Activated CD8-positive, alpha-beta memory T cell treated with anti-CD3 and anti-CD28 coated beads for 36 hours (primary cell): ENCODE data around the gene ISM1. TPM values are rescaled to one million over a fixed set of nuclear protein-coding genes. Genes with fewer than 3 reads are reported as not detected.

Experiments used
- CTCF ChIA-PET: fragments of 350-600 bp; sonication (Branson Sonifier 250); formaldehyde crosslinking; loops from one replicate; lab custom pipeline; 2021; ENCODE audit warnings: antibody characterized with exemption; lab: Charles Lee
- POLR2A ChIA-PET: fragments of 350-600 bp; sonication (Branson Sonifier 250); formaldehyde crosslinking; loops from one replicate; lab custom pipeline; 2021; ENCODE audit warnings: antibody characterized with exemption; lab: Charles Lee
- total RNA-seq, 2 experiments: library from RNA; stranded (reverse); gene quantifications; one replicate each; pipeline ENCODE4 v1.2.3, GENCODE V29; 2021

Gene ISM1
- total RNA-seq, result 1 to 10 TPM; 1.9 to 2.5 TPM

DNA sequence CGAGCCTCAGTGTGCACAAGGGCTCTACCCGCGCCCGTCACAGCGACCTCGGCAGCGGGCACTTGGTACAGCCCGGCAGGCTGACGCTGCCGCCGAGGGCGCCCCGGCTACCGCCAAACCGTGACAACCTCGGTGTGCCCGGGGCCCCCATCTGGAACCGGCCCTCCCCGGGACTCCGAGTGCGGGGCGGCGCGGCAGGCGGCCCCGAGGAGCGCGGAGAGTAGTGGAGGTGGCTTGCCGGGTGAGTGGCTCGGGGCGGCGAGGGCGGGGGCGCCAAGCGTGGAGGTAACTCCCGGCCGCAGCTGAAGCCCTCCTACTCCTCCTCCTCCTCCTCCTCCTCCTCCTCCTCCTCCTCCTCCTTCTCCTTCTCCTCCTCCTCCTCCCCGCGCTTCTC, at the start of gene ISM1:
Gene ISM1 (plus strand): TSS at position 371 of the 394 bp plus-strand sequence. CDS start 503 bp downstream, outside the sequence.
- POLR2A ChIA-PET, result no interaction called here
- CTCF ChIA-PET, result no interaction called here

DNA sequence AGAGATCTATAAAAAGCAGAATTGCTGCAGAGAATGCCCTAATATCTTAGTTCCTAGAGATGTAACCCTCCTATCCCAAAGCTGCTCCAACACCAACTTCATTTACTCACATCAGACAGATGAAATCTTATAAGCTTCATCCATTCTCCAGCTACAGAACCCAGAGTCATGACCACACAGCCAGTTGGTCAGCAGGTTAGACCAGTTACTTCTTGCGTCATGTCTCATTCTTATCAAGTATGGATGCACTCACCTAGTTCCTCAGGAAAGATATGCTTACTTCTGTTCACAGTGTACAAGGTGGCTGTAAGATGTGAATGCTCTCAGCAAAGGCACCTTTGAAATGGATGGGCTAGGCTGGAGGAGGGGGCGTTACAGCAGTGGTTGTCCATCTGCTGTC, 47.9 kb upstream of the ISM1 start:
- ChIA-PET POLR2A (no interaction called here), CTCF (no interaction called here)

GRCh38 chr20:13174402-13174801, 46.7 kb upstream of the ISM1 start:
- CTCF ChIA-PET, result no interaction called here

GRCh38 chr20:13180986-13181889, 39.8 kb upstream of the ISM1 start:
- CTCF ChIA-PET, result interaction anchor here (1.3 kb wide), 1 partner anchor 21 kb away, joined by 3 read pairs; no protein-coding TSS in a partner anchor
- POLR2A ChIA-PET, result no interaction called here

More at GRCh38 chr20:13174402-13174801, 46.7 kb upstream of the ISM1 start:
- POLR2A ChIA-PET, result no interaction called here

DNA sequence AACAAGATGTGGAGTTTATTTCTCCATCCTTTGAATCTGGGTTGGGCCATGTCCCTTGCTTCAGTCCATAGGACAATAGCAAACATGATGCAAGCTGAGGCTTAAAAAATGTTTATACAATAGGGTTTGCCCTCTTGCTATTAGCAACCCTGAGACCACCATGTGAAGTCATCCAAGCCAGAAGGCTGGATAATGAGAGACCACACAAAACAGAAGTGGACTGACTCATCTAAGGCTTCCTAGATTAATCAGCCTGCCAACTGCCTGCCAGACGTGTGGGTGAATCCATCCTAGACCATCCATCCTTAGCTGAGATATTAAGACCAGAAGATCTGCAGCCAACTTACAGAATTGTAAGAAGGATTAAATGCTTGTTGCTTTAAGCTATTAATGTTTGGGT, 38.1 kb upstream of the ISM1 start:
- ChIA-PET CTCF (no interaction called here), POLR2A (no interaction called here)

DNA sequence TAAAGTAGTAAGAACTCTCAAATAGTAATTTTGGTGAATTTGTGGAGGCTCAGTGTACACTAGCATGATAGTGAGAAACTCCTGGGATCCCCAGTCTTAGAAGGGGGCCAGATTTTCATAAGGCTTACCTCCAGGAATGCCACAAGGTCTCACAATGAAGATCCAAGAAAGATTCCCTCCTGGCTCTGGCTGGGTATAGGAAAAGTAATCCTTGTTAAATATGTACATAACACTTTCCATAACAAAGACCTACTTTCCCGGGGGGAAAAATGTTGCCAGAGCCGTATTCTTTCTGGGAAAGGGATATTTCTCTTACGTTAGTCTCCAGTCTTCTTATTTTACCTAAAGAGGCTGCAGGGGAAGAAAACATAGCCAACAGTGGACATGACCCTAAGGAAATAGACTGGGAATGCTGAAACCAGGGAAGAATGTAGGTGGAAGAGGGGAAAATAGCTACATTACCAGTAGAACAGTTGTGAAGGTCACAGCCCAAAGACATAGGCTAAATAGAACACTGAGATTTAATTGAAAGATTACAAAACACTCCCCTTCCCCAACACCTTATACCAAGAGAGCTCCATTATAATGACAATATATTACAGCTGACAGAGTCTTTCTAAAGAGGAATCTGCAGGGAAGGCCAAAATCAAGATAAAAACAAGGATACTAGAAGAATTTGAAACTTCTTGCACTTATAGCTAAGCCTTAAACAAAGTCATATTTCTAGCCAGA, 34.9 kb upstream of the ISM1 start:
- ChIA-PET POLR2A (no interaction called here), CTCF (no interaction called here)

DNA sequence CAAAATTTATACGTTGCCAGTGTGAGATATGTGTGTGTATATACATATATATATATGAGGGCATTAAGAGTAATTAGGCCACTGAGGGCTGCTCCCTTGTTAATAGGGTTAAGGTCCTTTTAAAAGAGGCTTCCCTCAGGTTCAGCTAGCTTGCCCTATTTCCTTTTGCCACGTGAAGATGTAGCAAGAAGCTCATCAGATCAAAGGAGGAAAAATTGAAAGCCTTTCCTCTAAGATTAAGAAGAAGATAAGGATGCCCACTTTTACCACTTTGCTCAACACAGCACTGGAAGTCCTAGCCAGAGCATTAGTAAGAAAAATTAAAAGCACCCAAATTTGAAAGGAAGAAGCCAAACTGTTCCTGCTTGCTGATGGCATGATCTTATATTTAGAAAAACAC, 33.2 kb upstream of the ISM1 start:
- CTCF ChIA-PET, result no interaction called here
- POLR2A ChIA-PET, result no interaction called here

- CTCF ChIA-PET, result no interaction called here
- POLR2A ChIA-PET, result no interaction called here
Observed at GRCh38 chr20:13199279-13199678, 21.8 kb upstream of the ISM1 start.

DNA sequence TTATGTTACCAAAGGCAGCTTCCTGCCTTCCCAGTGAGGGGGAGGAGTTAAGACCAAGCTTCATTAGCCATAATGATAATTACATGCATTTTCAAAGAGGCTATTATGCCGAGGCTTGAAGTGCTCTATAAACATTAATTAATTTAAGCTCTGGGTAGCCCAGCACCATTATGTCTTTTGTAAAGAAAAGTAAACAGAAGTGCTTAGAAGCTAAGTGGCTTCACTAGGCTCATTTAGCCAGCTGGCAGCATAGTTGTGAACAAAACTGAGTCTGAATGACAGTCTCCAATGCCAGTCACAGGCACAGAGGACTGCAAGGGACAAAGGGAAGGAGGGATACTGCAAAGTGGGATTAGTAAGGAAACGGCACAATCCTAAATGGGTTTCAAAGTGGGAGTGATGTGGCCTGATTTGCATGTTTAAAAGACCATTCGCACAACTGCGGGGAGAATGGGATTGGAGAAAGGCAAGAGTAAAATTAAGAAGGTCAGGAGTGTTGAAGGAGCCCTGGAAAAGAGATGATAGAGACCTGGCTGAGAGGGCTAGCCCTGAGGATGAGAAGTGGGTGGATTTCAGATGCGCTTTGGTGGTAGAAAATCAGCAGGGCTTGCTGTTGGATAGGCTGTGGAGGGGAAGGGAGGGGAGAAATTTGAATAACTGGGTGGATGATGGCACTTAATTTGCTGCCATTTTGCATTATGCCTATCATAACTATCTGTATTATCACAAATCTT, 20.1 kb upstream of the ISM1 start:
- POLR2A ChIA-PET, result no interaction called here
- CTCF ChIA-PET, result no interaction called here

- POLR2A ChIA-PET, result no interaction called here
- CTCF ChIA-PET, result interaction anchor here (1.2 kb wide), 1 partner anchor 21 kb away, joined by 3 read pairs; no protein-coding TSS in a partner anchor
Observed at GRCh38 chr20:13202565-13202964, 18.5 kb upstream of the ISM1 start.

GRCh38 chr20:13205425-13205824, 15.6 kb upstream of the ISM1 start:
- CTCF ChIA-PET, result no interaction called here
- POLR2A ChIA-PET, result no interaction called here

- CTCF ChIA-PET, result no interaction called here
- POLR2A ChIA-PET, result no interaction called here
Observed at GRCh38 chr20:13205848-13206434, 15.1 kb upstream of the ISM1 start.

- POLR2A ChIA-PET, result no interaction called here
- CTCF ChIA-PET, result no interaction called here
Observed at GRCh38 chr20:13207016-13207415, 14.1 kb upstream of the ISM1 start.

- CTCF ChIA-PET, result no interaction called here
- POLR2A ChIA-PET, result no interaction called here
Observed at GRCh38 chr20:13211956-13212618, 9.0 kb upstream of the ISM1 start.

- CTCF ChIA-PET, result no interaction called here
Observed at GRCh38 chr20:13212750-13213149, 8.3 kb upstream of the ISM1 start.

DNA sequence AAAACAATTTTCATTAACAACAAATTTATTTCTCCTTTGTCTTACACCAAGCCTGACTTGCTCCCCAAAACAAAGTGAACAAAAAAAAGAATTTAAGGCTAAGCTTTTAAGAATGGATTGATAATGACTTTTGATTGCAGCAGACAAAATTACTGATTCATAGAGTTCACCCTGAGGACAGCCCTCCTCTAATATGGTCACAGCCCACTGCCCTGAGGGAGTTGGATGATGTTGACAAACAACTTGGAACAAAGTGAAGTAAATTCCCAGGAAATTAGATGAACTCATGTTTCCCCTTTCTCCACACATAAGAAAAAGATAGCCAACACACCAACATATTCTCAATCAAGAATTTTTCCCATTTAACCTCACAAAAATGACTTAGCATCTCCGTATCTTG, 7.7 kb upstream of the ISM1 start:
- CTCF ChIA-PET, result no interaction called here
- POLR2A ChIA-PET, result no interaction called here

More at GRCh38 chr20:13212750-13213149, 8.3 kb upstream of the ISM1 start:
- POLR2A ChIA-PET, result no interaction called here

DNA sequence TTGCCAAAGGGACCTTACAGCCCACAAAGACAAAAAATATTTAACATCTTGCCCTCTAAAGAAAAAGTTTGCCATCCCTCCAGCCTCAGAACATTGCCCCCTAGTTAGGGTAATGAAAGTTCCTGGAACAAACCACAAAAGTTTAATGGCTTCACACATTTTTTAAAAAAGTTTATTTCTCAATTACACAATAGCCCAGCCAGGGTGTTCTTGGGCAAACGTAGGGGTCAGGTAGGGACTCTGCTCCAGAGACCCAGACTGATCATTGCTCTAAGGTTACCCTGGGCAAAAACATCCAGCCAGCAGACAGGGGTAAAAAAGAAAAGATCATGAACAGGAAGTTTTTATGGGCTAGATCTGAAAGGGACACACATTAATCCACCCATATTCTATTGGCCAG, 4.5 kb upstream of the ISM1 start:
- ChIA-PET CTCF (no interaction called here), POLR2A (no interaction called here)

GRCh38 chr20:13219327-13220193, 1.5 kb upstream of the ISM1 start:
- ChIA-PET POLR2A (no interaction called here), CTCF (no interaction called here)
